Stimulated activated CD8-positive, alpha-beta memory T cell treated with anti-CD3 and anti-CD28 coated beads, Interleukin-4, amount 100 ng/mL, for 48 hours (primary cell): ENCODE data around the gene TBATA.
A peak's percentile ranks its signal among the peaks of the same experiment; 100 is the strongest.

ENCODE experiments used
- DNase-seq: peaks from one replicate; pipeline ENCODE4 v3.0.0-alpha.2; 2020

Gene TBATA

DNA sequence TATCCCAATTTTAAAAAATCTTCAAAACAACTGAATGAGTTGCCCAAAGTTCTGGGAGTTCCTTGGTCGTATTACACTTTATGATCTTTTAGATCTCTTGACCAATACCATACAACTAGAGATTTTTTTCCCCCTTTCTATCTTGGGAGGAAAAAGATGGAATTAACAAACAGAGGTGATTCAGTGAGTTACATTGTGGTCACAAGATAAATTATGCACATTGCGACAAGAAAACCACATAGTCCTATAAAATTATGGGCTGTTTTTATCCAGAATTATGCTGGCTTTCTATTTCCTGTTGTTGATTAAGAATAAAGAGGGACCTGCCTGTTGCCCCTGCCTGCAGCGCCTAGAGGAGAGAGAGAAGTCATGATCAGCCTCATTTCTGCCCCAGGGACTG lies 22.4 kb upstream of the TBATA start:
- DNase-seq: no peak

DNA sequence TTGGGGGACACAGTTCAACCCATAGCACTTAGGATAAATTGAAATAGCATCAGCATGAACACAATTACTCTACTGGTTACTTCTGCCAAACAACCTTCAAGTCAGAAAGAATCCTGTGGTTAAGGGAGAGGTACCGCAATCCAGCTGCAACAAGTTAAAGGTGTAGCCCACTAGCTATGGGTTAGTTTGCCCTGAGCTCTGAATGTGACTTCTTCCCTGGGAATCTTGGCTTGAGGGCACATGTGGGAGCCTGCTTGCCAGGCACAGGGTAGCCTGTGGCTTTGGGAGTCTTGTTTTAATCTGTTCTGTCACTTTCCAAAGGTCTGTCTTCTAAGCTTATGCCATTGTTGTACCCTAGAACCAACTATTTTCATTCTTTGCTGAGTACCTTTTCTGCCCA lies 21.7 kb upstream of the TBATA start:
- no peak for DNase-seq

DNA sequence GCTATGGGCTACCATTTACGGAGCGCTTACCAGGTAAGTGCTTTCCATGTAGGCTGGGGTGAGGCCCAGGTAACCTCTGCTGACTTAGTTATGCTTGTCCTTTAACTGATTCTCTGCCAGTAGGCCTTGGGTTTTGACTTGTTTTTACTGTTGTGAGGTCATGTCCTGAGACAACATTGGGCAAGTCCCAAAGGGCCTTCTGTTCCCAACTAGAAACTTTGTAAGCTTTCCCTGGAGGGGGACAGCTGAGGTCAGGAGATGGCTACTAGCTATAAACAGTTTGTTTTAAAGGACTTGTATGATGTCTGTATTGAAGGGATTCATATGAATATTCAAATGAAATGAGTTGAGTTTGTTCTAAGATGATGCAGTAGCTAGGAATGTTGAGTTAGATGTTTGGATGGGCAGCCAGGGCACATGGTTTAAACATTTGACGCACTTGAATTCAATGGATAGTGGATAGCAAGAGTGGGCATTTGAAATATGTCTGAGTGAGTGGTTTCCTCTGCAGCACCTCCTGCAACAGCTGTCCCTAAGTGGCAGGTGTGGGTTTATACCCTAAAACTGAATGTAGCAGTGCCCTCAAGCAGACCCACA lies 20.5 kb upstream of the TBATA start:
- DNase-seq: no peak

DNA sequence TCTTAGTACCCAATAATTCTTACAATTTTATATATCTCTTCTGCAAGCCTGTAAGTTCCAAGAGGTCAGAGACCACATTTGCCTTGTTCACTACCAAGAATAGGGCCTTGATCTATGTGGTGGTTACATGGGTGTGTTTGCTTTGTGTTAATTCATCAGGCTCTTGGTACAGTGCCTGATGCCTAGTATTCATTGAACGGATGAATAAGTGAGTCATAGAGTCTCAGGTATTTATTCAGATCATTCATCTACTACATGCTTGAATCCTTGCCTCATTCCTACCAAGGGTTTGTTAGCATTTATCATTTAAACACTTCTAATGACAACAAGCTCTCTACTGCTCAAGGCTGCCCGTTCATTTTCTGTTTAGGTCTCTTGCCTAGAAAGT lies 19.2 kb upstream of the TBATA start:
- no peak for DNase-seq

DNA sequence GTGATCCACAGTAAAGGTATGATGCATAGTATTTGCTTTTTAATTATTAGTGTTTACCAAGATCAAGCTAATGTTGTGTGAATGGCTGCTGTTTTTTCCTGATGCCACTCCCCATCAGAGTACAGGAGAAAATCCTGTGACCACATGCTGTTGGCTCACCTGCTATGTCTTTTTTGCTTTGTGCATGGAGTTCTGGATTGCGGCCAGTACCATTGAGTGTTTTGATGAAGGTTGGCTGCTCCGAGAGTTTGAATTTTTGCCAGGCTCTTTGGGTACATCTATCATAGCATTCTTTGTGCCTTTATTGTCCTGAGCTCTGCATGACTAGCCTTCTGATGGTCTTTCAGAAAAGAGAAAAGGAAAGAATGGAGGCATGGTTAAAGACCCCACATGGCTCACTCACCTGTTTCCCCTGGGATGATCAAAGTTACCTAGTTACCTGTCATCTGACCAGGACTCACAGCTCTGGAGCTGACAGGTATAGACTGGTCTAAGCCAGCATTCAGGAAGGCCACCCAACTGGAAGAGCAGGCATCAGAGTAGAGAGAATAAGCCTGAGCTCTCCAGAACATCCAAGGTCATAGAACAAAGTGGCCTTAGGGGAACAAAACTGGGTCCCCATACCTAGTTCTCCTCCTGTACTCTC lies 18.7 kb upstream of the TBATA start:
- no peak for DNase-seq

DNA sequence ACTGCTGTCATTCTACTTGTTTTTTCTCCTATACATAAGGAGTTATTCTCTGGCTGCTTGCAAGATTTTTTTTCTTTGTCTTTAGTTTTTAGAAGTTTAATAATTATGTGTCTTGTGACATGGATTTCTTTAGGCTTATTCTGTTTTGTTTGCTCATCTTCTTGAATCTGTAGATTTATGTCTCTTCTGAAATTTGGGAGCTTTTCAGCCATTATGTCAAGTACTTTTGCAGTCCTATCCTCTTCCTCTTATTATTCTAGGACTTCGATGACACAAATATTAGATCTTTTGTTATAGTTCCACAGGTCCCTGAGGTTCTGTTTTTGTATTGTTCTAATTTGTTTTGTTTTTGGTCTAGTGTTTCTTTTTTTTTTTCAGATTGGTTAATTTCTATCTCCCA lies 16.7 kb upstream of the TBATA start:
- no peak for DNase-seq

DNA sequence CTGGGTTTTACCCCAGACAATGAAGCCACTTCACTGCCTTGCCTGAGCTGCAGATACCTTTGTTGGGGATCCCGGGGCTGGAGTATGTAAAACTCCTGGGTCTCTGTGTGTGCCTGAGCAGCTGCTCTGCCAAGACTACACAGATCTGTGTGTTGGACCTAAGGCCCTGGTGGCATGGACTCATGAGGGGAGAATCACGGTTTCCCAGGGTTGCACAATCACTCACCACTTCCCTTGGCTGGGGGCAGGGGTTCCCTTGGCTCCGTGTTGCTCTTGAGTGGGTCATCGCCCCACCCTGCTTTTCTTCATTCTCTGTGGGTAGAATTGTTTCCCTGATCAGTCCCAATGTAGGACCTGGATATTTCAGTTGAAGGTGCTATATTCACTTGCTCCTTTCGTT lies 13.9 kb upstream of the TBATA start:
- no peak for DNase-seq

DNA sequence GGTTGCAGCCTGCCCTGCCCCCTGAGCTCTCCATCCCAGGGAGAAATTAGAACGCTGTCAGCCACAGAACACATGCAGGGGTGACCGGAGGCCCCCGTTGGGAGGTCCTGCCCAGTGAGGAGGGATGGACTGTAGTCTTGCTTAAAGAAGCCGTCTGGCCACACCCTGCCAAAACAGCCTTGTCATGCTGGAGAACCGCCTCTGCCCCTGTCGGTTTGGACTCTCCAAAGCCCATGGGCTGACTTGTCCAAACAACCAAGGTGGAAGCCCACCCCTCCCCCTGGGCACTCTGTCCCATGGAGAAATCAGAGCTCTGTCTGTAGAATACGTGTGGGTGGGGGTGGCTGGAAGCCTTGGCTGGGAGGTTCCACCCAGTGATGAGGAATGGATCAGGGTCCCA lies 12.7 kb upstream of the TBATA start:
- no peak for DNase-seq

DNA sequence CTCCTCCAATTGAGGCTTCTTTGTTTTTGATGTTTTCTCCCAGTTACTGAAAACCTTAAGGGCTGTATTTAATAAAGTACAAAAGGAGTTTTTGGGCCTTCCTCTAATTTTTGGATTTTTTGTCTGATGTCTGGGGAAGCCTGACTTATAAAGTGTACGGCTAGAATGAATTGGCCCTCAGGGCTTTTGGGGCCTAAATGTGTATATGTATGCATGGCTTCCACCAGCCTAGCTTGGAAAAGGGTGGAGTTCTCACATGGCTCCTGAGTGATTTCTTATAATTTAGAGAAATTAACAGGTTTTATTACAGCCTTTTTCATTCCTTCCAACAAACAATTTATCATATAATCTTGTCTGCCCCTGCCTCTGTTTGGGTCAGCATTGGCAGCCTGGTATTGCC lies 10.4 kb upstream of the TBATA start:
- no peak for DNase-seq

DNA sequence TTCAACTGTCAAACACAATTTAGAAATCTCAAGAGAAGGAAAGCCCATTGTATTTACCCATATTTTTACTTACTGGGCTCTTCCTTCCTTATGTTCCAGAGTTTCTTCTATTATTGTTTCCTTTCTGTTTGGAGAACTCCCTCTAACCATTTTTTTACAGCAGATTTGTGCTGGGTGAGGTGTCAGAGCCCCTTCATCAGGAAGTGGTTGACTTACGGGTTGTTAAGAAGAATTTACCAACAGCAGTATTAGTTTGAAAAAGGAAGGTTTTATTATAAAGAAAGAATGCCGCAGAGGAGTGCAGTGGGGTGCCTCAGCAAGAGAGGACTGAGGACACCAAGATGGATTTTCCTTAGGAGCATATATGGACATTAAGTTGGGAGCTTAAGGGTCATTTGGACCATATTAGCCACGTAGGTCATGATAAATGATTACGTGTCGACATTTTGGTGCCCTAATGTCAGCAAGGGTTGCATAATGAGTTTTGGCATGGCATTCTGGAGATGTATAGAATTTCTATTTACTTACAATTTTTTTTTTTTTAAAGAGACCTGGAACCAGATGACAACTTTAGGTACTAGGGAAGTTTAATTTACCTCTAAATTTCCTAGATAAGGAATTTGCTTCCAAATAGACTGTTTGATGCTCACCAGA lies 6.3 kb upstream of the TBATA start:
- DNase-seq: no peak

DNA sequence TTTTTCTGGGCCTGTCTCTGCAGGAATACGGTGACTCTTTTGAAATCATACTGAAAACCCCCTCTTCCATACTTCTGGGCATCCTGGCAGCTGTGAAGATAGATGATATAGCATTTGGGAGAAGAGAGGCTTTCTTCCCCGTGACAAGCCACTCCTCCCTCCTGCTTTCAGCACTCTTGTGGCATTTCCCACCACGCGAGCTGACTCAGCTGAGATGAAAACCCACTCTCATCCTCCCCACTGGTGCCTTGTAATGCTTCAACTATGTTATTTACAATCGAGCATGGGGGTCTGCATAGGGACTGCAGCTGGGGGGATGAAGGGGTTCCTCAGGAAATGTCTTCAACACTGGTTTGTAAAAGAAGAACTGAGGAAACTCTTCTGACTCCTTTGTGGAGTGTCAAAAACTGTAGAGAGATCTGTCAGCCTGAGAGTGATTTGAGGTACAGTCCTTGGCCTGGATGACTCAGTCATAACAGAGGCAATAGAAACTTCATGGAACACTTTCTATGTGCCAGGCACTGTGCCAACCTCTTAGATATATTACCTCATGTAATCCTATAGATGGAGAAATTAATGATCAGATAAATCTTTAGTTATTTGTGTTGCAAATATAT lies 1.7 kb upstream of the TBATA start:
- peak; percentile 43 for DNase-seq

DNA sequence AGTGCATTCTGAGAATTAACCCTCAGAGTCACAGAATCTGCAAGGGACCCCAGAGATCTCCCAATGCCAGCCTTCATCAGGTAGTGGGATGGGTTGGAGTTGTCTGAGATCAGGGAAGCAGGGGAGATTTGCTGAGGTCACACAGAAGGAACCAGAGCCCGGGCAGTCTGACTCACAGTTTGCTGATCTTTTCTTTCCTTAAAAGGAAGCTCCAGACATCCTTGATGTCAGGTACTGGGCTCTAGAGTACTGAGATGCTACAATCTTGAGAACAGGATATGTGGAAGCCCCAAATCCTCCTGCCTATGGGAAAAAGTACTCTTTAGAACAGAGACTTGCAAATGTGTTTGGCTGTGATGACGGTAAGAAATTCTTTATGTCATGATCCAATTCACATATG lies 706 bp downstream of the TBATA start:
- no peak for DNase-seq

DNA sequence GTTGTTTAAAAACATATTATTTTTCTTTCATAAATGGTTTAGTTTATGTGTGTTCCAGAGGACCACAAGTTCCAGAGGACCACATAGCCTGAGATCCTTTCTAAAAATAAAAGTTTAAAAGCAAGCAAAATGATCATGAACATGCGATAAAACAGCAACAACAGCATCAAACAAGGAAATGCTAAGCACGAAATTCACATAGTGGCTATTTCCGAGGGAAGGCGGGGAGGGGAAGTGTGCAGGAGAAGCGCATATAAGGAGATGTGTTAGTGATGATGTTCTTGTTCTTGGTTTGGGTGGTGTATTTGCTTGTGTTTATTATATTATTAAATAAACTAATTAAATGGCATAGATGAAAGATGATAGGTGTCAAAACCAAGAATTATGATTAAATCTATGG lies 1.2 kb downstream of the TBATA start:
- no peak for DNase-seq

DNA sequence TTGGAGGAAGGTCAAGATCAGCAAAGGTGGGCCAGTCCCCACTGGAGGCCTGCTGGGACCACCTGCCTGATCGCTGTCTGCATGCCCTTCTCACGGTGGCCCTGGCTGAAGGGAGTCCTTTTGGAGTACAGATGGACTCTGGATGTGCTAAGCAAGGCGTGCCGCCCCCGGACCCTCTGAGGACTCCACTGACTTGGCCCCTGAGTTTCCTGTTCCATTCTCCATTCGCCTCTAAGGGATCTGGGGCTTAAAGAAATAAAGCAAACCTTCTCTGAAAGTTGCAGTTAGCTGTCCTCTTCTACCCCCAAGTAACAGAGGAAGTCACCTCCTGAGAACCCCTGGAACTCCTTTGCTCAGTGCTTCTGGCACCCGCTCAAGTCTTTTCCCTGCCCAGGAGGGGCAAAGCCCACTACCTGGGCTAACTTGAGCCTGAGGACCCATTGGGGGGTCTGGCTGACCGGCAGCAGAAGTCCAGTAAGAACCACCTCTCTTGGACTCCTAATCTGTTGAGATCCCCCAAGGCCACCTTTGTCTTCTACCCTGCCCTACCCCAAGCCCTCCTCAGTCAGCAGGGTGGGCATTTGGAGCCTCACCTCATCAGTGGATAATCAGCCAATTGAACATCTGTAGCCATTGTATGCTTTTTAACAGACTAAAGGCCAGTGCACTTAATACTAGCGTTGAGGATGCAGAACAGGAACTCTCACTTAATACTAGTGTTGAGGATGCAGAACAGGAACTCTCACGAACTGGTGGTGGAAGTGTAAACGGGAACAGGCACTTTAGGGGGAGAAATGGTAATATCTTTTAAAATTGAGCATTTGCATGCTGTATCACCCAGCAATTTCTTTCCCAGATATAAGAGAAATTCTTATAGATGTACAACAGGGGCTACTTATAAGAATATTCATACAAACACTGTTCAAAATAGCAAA lies 2.2 kb downstream of the TBATA start:
- no peak for DNase-seq

DNA sequence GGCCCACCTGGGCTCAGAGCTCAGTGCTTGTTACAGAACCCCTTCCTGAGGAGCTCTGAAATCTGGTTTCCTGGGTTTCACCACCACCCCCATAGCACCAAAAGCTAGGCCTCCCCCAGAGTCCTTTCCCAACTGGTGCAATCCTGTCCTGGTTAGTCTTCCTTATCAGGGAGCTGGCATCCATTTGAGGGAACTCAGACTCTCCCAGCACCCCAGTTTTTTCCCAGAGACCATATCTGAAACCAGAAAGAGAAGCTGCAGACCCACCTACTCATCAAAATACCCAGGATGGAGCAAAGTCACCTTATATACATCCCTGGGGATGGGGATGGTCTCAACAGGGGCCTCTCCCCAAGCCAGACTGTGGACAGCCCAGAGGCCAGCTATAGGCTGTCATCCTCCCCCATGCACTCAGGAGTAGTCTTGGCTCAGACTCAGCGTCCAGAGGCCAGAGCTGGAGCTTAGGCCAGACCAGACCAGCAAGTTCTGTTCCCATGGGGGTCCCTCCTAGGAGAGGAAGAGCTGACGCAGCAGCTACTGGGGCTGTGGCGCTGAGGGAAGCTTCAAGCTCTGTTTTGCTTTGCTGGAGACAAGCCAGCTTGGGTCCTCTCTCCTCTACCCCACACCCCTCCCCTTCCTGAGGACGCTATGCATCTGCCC lies 3.0 kb downstream of the TBATA start:
- DNase-seq: no peak

DNA sequence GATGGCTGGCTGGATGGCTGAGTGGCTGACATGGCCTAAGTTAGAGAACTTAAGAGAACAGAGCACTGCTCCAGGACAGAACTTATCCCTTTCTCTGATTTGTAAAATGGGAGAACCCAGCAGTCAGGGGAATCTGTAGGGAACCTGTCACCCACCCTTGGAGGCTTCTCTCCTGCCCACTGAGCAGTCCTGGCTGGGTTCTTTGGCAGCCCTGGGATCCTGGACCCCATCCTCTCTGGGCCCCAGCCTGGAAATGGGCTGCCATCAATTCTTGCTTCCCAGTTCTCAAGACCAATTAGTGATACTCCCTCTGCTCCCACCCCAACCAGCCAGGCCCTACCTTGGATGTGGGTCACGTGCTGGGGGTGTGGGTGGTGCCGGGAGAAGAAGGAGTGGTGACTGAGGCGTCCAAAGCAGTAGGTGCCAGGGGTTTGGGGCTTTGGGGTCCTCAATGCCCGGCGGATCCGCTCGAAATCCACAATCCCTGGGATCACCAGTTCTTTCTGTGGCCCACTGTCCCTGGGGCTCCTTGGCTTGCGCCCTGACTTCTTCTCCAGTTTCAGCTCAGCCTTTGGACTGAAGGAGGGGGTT lies 3.6 kb downstream of the TBATA start:
- DNase-seq: no peak

DNA sequence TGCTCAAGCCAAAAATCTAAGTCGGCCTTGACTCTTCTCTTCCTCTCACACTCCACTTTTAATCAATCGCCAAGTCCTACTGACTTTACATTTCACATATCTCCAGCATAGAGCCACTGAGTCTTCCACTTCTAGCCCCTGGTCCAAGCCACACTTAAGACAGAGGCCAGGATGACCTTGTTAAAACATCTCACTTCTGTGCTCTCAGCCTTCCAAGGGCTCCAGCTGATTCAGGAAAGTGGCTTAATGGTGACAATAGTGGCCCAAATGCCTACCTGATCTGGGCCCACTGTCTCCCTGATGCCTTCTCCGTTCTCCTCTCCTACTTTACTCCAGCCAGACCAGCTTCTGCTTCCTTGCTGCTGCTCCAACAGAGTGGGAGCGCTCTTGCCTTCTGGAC lies 4.4 kb downstream of the TBATA start:
- DNase-seq: no peak

DNA sequence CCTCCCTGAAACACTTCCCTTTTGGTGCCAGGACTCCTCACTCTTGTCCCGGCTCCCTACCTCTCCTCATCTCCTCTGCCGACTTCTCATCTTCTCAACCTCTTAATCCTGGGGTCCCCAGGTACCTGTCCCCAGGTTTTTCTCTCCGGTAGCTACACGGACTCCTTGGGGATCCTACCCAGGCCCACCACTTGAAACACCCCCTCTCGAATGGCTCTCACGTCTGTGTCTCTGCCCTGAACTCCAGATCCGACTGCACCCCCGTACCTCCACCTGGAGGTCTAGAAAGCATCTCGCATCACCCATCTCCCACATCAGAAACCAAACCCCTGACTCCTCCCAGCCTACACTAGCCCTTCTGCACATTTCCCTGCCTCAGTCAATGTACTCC lies 4.8 kb downstream of the TBATA start:
- DNase-seq: no peak

DNA sequence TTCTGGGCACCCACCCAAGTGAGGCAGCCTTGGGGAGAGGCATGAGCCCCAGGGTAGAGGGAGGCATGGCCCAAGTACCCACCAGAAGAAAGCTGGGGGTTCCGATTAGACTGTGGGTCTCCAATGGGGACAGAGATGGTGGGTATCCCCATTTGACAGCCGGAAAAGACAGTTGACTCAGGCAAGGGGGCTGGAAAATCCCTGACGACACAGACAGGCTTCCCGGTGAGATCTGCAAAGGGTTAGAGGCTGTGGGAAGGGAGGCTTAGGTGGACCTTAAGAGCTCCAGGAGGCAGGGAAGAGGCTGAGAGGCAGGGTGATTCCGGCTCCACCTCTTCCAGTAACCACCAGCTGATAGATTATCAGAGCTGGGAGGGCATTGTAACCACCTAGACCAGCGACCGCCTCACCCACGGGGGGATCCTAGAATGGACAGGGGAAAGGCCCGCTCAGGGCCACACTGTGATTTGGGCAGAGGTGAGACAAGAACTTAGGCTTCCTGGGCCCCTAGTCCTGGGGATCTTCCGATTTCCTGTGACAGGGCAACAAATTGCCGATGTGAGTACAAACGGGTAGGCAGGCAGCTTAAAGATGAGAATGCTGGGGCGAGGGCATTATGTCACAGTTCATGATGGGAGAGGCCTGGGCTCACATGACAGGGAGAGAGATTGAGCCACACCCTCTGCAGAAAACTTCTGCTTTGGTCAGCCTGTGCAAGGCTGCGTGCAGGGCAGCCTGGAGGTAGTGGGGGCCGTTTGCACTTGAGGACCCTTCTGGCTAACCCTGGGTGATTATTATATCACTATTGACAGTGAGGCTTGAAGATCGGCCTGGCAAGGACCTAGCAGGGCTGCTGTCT lies 5.4 kb downstream of the TBATA start:
- DNase-seq: no peak

DNA sequence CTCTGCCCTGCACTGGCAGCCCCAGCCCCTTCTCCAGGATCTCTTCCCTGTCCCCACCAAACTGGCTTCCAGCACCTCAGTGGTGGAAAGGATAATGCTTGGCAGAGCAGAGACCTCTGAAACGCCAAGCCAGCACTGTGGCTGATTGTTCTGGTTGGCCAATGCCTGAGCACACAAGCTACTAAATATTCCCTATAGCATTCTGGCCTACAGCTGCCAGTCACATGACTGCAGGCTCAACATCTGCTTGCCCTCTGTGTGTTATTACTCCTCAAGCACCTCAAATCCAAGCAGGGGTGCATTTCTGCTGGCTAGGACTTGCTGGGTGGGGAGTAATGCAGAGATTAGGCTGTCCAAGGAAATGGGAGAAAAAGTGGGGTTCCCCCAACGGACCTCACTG lies 6.1 kb downstream of the TBATA start:
- DNase-seq: no peak

DNA sequence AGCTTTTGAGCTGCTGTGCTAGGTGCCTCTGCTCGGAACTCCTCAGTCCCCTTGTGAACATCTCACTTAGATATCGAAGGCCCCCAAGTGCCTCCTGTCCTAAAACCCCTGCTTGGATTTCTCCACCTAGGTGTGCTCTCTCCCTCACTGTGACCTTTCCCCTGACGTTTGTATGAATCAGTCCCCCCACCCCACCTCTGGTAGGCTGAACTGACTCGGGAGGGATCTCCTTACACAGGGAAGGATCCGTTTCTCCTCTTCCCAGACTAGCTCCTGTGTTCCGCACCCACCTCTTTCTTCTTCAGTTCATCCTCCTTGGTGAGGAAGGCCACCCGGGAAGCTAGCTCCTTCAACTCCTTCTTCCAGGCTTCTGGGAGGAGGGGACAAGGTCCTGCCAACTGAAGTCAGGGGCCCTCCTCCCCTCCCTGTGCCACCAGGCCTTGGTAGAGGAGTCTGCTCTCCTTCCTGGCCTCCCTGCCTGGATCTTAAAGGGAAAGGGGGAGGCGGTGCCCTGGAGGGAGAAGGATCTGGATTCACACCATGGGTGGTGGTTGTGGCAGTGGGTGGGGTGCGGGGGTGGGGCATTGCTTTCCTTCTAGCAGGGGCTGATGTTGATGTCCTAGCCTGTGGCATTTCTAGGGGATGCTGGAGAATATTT lies 6.8 kb downstream of the TBATA start:
- no peak for DNase-seq
